GM12801 (cell line): ENCODE measurements around the gene NFKB1.

Experiments used
- TF ChIP-seq, protein P1 (sequence below): IDR thresholded peaks from one replicate; pipeline ENCODE4 v1.5.1; 2011; ENCODE audit warnings: control low read depth; ENCODE audit not compliant: insufficient read length; ENCODE audit errors: extremely low read depth

NFKB1 gene

DNA sequence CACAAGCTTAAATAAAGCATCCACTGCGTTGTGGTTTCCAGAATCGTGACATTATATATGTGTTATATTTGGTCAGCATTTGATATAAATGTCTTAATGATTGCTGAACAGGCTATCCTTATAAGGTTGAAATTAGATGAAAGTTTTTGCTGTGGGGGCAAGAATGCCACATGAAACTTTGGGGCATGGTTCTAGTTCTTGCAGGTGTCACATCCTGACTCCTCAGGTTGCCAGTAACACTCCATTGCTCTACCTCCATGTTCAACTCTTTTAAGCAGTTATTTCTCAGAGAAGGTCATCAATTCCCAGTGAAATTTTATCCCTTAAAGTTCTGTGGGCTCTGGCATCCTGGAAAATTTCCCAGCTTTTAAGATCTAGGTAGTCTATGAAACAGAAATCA, 33.7 kb downstream of the NFKB1 start:
- TF ChIP-seq, protein P1, sequence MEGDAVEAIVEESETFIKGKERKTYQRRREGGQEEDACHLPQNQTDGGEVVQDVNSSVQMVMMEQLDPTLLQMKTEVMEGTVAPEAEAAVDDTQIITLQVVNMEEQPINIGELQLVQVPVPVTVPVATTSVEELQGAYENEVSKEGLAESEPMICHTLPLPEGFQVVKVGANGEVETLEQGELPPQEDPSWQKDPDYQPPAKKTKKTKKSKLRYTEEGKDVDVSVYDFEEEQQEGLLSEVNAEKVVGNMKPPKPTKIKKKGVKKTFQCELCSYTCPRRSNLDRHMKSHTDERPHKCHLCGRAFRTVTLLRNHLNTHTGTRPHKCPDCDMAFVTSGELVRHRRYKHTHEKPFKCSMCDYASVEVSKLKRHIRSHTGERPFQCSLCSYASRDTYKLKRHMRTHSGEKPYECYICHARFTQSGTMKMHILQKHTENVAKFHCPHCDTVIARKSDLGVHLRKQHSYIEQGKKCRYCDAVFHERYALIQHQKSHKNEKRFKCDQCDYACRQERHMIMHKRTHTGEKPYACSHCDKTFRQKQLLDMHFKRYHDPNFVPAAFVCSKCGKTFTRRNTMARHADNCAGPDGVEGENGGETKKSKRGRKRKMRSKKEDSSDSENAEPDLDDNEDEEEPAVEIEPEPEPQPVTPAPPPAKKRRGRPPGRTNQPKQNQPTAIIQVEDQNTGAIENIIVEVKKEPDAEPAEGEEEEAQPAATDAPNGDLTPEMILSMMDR: no peak

DNA sequence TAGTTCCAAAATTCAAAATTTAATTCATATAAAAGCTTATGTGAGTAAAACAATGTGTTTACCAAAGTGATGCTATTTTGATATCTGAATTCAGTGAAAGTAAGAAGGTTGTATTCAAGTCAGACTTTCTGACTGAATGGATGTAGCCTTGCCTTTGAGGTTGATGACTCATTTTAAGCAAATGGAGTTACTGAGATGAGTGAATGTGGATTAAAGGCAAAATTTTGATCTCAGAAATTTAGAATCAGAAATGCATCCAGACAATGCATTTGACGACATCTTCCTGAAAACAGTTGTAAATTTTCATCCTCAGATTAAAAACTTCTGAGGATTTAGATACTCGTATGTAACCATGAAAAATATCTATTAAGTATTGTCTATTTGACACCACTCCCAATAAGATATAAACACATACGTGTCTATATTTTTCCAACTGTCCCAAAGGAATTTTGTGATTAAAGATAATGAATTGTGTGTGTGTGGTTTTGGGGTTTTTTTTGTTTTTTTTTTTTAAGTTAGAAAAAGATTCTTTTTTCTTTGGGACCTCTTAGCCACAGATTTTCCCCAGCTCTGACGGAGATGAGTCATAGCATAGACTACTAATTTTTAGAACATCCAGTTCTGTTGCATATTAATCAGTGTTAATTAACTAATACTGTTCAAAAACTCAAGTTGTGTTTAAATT, 34.4 kb downstream of the NFKB1 start:
- TF ChIP-seq, protein P1: no peak

DNA sequence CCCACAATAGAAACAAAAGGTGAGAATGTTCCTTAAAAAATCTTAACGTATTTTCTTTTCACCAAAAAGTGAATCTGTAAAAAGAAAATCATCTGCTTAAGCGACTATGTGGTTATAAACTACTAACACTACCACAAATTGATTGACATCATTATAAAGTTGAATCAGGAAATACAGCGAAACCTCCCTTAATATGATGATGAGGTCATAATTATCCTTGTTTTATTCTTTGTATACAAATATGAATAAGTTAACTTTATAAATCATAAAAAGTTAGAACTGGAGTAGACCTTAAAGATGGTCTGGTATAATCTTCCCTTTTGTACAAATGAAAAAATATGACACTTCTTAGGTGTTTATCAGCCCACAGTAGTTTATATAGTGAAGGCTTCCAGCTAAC, 35.6 kb downstream of the NFKB1 start:
- TF ChIP-seq, protein P1: no peak

DNA sequence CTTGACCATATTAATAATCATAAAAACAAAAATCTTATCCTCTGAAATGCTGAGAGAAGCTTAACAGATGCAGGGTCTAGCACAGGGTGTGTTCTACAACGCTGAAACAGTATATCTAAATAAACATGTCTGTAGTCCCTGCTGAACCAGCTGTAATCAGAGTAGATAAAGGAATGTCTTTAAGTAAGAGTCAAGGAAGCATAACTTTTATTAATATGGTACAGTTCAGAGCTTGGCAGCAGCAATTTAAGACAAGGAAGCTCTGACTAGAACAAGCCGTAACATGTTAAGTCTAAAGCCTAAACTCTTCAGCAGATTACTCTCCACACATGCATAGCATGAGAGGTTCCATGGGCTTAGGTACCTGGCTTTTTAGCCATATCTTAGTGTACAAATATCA, 36.1 kb downstream of the NFKB1 start:
- TF ChIP-seq, protein P1: no peak

DNA sequence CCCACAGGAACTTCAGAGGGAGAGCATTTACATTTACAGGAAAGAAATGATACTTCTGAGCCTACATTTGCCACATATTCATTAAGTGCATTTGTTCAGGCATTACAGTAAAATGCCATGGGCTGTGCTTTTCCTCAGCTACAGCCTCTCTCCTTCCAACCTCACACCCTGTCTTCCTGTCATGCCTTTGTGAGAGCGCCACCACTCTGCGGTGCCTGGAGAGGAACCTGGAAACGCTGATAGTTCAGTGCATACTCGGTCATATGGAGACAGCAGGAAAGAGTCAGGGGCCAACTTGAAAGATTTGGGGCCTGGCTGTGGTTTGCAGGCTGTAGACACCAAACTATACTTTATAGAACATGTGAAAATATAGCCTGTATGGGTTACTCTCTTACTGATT, 40.5 kb downstream of the NFKB1 start:
- TF ChIP-seq, protein P1: no peak

DNA sequence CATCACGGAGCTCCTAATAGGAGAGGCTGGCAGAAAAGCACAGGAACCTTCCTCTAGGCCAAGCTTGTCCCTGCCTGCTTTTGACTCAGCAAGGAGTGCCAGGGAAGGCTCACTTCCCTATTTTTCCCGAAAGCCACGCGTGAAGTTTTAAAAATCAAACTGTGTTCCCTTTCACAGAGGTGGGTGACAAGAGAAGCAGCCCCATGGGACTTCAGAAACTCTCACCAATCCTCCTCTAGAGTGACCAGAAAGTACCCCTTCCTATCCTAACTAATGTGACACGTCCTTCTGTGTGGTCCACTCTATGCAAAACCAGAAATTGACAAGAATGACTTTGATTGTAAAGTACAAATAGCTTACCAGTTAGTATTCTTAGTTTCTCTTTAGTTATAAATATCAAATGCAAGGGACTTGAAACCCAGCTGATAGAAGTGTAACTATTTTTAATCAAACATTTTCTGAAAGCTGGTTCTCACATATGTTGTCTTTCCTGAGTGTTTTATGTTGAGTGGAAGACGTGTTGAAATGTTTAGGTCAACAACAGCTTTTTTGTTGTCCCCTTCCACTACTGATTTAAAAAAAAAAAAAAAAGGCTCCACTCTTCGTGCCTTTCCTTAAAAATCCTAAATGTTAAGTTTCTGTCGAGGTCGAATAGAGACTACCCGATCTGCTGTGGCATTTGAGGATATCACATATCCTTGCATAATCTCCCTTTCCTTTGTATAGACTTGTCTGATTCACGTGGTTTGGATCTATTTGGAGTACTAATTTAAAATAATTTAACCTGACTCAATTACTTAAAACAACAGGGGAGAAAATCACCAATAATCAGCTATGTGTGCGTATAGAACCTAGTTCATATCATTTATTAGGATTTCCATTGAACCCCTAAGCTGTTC, 42.1 kb downstream of the NFKB1 start:
- TF ChIP-seq, protein P1: no peak

DNA sequence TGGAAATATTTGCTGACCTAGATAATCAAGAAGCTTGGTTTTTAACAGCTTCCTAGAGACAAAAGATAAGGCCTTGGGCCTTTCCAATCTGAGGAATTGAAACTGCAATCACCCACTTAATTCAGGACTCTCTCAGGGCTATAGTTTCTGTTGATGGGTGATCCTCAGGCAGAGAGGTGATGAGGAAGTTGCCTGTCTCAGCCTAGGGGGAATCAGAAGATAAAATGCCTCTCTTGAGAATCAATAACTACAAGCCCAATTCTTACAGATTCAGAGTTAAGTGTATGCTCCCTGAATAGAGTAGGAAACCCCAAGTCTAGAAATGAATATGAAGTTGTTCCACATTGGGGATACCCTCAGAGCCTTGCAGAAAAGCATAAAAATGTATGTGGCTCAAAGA, 45.5 kb downstream of the NFKB1 start:
- TF ChIP-seq, protein P1: no peak
